ENCODE measurements around the gene KCNB1.

Gene KCNB1

DNA sequence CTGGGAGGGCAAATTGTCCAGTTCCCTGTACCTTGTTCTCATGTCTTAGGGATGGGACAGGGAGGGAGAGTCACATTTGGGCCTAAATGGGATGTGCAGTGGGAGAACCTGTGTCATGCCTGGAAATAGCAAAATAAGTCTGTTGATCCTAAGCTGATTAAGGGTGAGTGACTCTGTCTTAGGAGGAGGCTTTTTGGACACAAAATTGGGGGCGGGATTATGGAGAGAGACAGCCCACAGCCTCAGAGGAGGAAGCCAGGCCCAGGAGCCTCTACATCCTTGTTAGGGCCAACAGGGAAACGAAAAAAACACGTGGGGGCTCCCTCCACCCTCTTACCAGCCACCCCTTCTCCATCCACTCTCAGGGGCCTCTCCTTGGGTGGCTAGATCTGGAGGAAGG is 2.2 kb downstream of the KCNB1 start:
- no peak overlapping the region for H3K4me3 ChIP-seq (ENCODE audit: low read depth, low read length)
- no peak overlapping the region for H3K9ac ChIP-seq (ENCODE audit: low read depth, low read length)
- H3K36me3 ChIP-seq (ENCODE audit: control insufficient read depth, insufficient read depth, low read length): no peaks in the 10 kb centered on the region
- H3K9me3 ChIP-seq (ENCODE audit: control insufficient read depth, insufficient read depth, low read length): no peaks in the 10 kb centered on the region
- H3K4me1 ChIP-seq (ENCODE audit: control insufficient read depth, insufficient read depth, low read length): no peaks in the 10 kb centered on the region
- H3K27me3 ChIP-seq (ENCODE audit: control insufficient read depth, insufficient read depth, low read length): peaks cover 15% of the 10 kb centered on the region

DNA sequence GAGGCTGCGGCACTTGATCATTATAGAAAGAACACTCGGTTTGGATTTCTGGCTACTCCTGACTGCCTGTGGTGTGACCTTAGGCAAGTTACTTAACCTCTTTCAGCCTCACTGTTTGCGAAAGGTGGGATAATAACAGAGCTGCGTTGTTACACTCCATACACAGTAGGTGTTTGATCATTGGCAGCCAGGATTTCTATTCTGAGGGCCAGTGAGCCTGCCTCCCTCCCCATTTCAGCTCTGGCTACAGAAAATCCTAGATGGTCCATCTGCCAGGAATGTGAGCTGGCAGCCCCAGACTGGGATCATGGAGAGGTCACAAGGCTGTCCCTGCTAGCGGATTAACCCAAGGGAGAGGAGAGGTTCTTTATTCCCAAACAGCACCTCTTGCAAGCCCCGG is 2.7 kb downstream of the KCNB1 start:
- Histone ChIP-seq H3K9ac (ENCODE audit: low read depth, low read length) (no peak overlapping the region), H3K27me3 (ENCODE audit: control insufficient read depth, insufficient read depth, low read length) (peaks cover 11% of the 10 kb centered on the region), H3K36me3 (ENCODE audit: control insufficient read depth, insufficient read depth, low read length) (no peaks in the 10 kb centered on the region), H3K9me3 (ENCODE audit: control insufficient read depth, insufficient read depth, low read length) (no peaks in the 10 kb centered on the region), H3K4me1 (ENCODE audit: control insufficient read depth, insufficient read depth, low read length) (no peaks in the 10 kb centered on the region), H3K4me3 (ENCODE audit: low read depth, low read length) (no peak overlapping the region)

DNA sequence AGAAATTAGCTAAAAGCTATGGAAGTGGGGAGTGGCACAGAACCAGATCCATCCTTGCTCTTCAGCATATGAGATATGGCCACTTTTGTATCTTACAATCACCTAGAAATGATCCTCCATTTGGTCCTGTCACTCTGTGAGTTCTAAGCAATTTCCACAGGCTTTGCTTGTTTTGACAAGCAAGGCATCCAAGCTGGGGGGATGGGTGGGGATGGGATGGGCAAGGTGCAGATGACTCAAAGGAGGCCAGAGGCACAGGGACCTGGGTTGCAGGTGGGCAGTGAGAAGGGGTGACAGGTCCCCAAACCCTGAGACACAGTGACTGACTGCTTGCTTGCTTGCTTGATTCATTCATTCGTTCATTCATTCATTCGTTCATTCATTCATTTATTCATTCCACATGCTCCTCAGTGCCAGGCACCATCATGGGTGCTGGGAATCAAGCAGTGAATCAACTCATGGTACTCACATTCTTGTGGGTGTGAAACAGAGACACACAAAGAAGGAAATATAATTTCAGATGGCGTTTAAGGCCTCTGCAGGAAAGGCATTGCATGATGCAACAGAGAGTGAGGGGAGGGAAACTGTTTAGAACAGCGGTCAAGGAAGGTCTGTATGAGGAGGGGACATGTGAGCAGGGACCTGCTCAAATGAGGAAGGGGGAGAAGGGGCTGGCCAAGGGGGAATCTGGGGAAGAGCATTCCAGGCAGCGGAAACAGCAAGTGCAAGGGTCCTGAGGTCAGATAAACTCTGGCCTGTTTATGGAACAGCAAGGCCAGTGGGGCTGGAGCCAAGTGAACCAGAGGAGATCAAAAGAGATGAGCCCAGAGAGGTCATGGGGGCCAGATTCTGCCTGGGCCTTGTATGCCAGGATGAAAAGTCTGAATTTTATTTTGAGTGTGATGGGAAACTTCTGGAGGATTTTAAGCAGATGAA is 3.4 kb downstream of the KCNB1 start:
- H3K27me3 ChIP-seq (ENCODE audit: control insufficient read depth, insufficient read depth, low read length): peaks cover 7% of the 10 kb centered on the region
- no peak overlapping the region for H3K4me3 ChIP-seq (ENCODE audit: low read depth, low read length)
- H3K36me3 ChIP-seq (ENCODE audit: control insufficient read depth, insufficient read depth, low read length): no peaks in the 10 kb centered on the region
- no peaks in the 10 kb centered on the region for H3K9me3 ChIP-seq (ENCODE audit: control insufficient read depth, insufficient read depth, low read length)
- no peaks in the 10 kb centered on the region for H3K4me1 ChIP-seq (ENCODE audit: control insufficient read depth, insufficient read depth, low read length)
- no peak overlapping the region for H3K9ac ChIP-seq (ENCODE audit: low read depth, low read length)

GRCh38 chr20:49478266-49478665 is 4.2 kb downstream of the KCNB1 start:
- H3K27me3 ChIP-seq (ENCODE audit: control insufficient read depth, insufficient read depth, low read length): peaks cover 7% of the 10 kb centered on the region
- no peaks in the 10 kb centered on the region for H3K9me3 ChIP-seq (ENCODE audit: control insufficient read depth, insufficient read depth, low read length)
- H3K4me1 ChIP-seq (ENCODE audit: control insufficient read depth, insufficient read depth, low read length): no peaks in the 10 kb centered on the region
- no peaks in the 10 kb centered on the region for H3K36me3 ChIP-seq (ENCODE audit: control insufficient read depth, insufficient read depth, low read length)
- no peak overlapping the region for H3K9ac ChIP-seq (ENCODE audit: low read depth, low read length)
- H3K4me3 ChIP-seq (ENCODE audit: low read depth, low read length): no peak overlapping the region

GRCh38 chr20:49477200-49477599 is 5.3 kb downstream of the KCNB1 start:
- Histone ChIP-seq H3K36me3 (ENCODE audit: control insufficient read depth, insufficient read depth, low read length) (no peaks in the 10 kb centered on the region), H3K9me3 (ENCODE audit: control insufficient read depth, insufficient read depth, low read length) (no peaks in the 10 kb centered on the region), H3K4me1 (ENCODE audit: control insufficient read depth, insufficient read depth, low read length) (no peaks in the 10 kb centered on the region), H3K9ac (ENCODE audit: low read depth, low read length) (no peak overlapping the region), H3K4me3 (ENCODE audit: low read depth, low read length) (no peak overlapping the region), H3K27me3 (ENCODE audit: control insufficient read depth, insufficient read depth, low read length) (peaks cover 7% of the 10 kb centered on the region)

DNA sequence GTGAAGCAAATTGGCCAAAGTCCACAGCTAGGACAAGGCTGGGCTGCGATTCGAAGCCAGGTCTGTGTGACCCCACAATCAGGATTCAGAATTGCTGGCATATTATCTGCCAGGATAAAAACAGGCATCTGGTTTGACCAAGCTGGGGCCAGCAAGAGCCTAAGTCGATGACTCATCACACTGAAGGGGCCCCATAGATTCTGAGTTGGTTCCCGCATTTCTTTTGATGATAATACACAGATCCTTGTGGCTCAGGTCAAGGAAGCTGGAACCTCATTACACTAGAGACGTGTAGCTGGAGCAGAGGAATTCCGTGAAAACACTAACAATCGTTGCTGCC is 6.5 kb downstream of the KCNB1 start:
- no peaks in the 10 kb centered on the region for H3K4me1 ChIP-seq (ENCODE audit: control insufficient read depth, insufficient read depth, low read length)
- no peak overlapping the region for H3K9ac ChIP-seq (ENCODE audit: low read depth, low read length)
- no peaks in the 10 kb centered on the region for H3K36me3 ChIP-seq (ENCODE audit: control insufficient read depth, insufficient read depth, low read length)
- H3K27me3 ChIP-seq (ENCODE audit: control insufficient read depth, insufficient read depth, low read length): no peaks in the 10 kb centered on the region
- H3K4me3 ChIP-seq (ENCODE audit: low read depth, low read length): no peak overlapping the region
- H3K9me3 ChIP-seq (ENCODE audit: control insufficient read depth, insufficient read depth, low read length): no peaks in the 10 kb centered on the region

DNA sequence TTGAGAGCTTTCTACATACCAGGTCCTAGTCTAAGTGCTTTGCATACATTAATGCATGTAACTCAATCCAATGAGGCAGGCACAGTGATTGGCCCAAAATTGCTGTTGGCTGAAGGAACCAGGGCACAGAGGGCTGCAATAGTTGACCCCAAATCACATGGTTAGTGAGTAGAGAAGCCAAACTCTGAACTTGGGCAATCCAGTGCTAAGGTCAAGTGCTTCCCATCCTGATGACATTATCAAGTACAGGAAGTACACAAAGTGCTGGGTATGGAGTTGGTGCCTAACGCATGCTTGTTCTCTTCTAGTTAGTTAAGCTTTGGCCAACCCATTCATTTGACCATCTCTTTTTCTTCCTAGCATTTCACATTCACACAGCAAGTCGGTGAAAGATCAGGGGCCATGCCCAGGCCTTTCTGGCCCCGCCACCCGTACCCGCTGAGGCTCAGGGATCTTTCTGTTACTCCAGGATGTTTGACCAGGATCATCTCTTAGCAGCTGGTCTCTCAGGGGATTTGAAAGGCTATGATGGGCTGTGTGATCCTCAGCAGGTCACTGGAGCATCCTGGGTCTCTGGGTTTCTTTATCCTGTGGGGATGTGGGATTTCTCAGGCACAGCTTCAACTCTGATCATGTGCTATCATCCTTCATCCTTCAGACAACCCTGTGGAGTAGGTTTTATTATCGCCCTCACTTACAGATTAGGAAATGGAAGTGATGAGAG is 7.0 kb downstream of the KCNB1 start:
- H3K4me1 ChIP-seq (ENCODE audit: control insufficient read depth, insufficient read depth, low read length): no peaks in the 10 kb centered on the region
- H3K9ac ChIP-seq (ENCODE audit: low read depth, low read length): no peak overlapping the region
- no peaks in the 10 kb centered on the region for H3K36me3 ChIP-seq (ENCODE audit: control insufficient read depth, insufficient read depth, low read length)
- no peaks in the 10 kb centered on the region for H3K27me3 ChIP-seq (ENCODE audit: control insufficient read depth, insufficient read depth, low read length)
- H3K9me3 ChIP-seq (ENCODE audit: control insufficient read depth, insufficient read depth, low read length): no peaks in the 10 kb centered on the region
- no peak overlapping the region for H3K4me3 ChIP-seq (ENCODE audit: low read depth, low read length)

DNA sequence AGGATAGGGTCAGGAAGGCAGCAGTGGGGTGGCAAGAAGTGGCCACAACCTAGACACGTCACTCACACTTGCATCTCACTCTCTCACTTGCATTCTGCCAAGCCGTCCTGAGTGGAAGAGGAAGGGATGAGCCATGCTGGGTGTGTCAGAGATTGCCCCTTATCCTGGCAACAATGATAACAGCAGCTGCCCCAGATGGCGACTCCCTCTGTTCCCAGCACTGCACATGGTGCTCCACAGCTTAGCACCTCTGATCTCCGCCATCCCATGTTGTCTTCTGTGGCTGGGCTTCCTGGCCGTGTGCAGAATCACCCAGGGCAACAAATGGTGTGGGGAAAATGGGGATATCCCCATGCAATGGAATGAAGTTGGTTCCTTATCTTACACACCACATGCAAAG is 11.1 kb downstream of the KCNB1 start:
- no peak overlapping the region for H3K9ac ChIP-seq (ENCODE audit: low read depth, low read length)
- no peaks in the 10 kb centered on the region for H3K9me3 ChIP-seq (ENCODE audit: control insufficient read depth, insufficient read depth, low read length)
- no peaks in the 10 kb centered on the region for H3K27me3 ChIP-seq (ENCODE audit: control insufficient read depth, insufficient read depth, low read length)
- no peak overlapping the region for H3K4me3 ChIP-seq (ENCODE audit: low read depth, low read length)
- H3K4me1 ChIP-seq (ENCODE audit: control insufficient read depth, insufficient read depth, low read length): no peaks in the 10 kb centered on the region
- no peaks in the 10 kb centered on the region for H3K36me3 ChIP-seq (ENCODE audit: control insufficient read depth, insufficient read depth, low read length)

DNA sequence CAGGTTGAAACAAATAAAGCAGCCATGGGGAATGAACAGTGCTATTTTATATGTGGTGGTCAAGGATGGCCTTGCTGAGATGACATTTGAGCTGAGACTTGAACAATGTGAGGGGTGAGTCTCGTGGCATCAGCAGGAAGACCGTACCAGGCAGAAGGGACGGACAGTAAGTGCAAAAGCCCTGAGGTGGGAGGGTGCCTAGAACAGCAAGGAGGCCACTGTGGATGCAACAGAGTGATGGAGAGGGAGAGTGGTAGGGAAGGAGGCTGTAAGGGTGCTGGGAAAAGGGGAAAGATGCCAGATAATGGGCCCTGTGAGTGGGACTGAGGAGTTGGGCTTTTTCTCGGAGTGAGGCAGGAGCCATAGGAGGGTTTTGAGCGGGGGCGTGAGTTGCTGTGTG is 11.5 kb downstream of the KCNB1 start:
- Histone ChIP-seq H3K4me1 (ENCODE audit: control insufficient read depth, insufficient read depth, low read length) (no peaks in the 10 kb centered on the region), H3K27me3 (ENCODE audit: control insufficient read depth, insufficient read depth, low read length) (no peaks in the 10 kb centered on the region), H3K9ac (ENCODE audit: low read depth, low read length) (no peak overlapping the region), H3K36me3 (ENCODE audit: control insufficient read depth, insufficient read depth, low read length) (no peaks in the 10 kb centered on the region), H3K9me3 (ENCODE audit: control insufficient read depth, insufficient read depth, low read length) (no peaks in the 10 kb centered on the region), H3K4me3 (ENCODE audit: low read depth, low read length) (no peak overlapping the region)

- Histone ChIP-seq H3K4me3 (ENCODE audit: low read depth, low read length) (no peak overlapping the region), H3K27me3 (ENCODE audit: control insufficient read depth, insufficient read depth, low read length) (no peaks in the 10 kb centered on the region), H3K4me1 (ENCODE audit: control insufficient read depth, insufficient read depth, low read length) (no peaks in the 10 kb centered on the region), H3K36me3 (ENCODE audit: control insufficient read depth, insufficient read depth, low read length) (no peaks in the 10 kb centered on the region), H3K9me3 (ENCODE audit: control insufficient read depth, insufficient read depth, low read length) (no peaks in the 10 kb centered on the region), H3K9ac (ENCODE audit: low read depth, low read length) (no peak overlapping the region)
Observed at GRCh38 chr20:49469060-49469459, 13.4 kb downstream of the KCNB1 start.

- Histone ChIP-seq H3K4me3 (ENCODE audit: low read depth, low read length) (no peak overlapping the region), H3K4me1 (ENCODE audit: control insufficient read depth, insufficient read depth, low read length) (no peaks in the 10 kb centered on the region), H3K27me3 (ENCODE audit: control insufficient read depth, insufficient read depth, low read length) (no peaks in the 10 kb centered on the region), H3K9ac (ENCODE audit: low read depth, low read length) (no peak overlapping the region), H3K36me3 (ENCODE audit: control insufficient read depth, insufficient read depth, low read length) (no peaks in the 10 kb centered on the region), H3K9me3 (ENCODE audit: control insufficient read depth, insufficient read depth, low read length) (no peaks in the 10 kb centered on the region)
Observed at GRCh38 chr20:49468412-49468811, 14.1 kb downstream of the KCNB1 start.

Measured in iPS-15b (cell line).